HG03342 (cell line): ENCODE data around the gene ZNF69.
"Not testable (repeated sequence)": the region's sequence is repeated elsewhere in the genome, so short reads cannot be mapped to it uniquely, and the experiment has no call there.

Experiments used
- ATAC-seq: cut with Tn5 transposase; IDR thresholded peaks from one replicate; pipeline ENCODE4 v1.9.1; 2021; ENCODE audit warnings: mild to moderate bottlenecking, moderate library complexity; ENCODE audit not compliant: unreplicated experiment

Gene ZNF69

GRCh38 chr19:11890634-11891033 lies 3.1 kb downstream of the ZNF69 start:
- ATAC-seq: no peak

GRCh38 chr19:11894851-11895250 lies 7.3 kb downstream of the ZNF69 start:
- ATAC-seq: no peak

GRCh38 chr19:11902228-11902627 lies 14.6 kb downstream of the ZNF69 start:
- no peak for ATAC-seq

- ATAC-seq: no peak
Observed at GRCh38 chr19:11905928-11906327, 18.3 kb downstream of the ZNF69 start.

GRCh38 chr19:11911937-11912336 lies 24.4 kb downstream of the ZNF69 start:
- not testable (repeated sequence) for ATAC-seq

- not testable (repeated sequence) for ATAC-seq
Observed at GRCh38 chr19:11914417-11915051, 27.0 kb downstream of the ZNF69 start.

GRCh38 chr19:11921852-11922495 lies 34.4 kb downstream of the ZNF69 start:
- no peak for ATAC-seq

- ATAC-seq: peak; percentile 83
Observed at GRCh38 chr19:11924886-11925650, 37.5 kb downstream of the ZNF69 start, which contains the start of gene ZNF700. Gene ZNF700, plus strand, starts transcription at chr19:11925107. Its CDS starts 104 bp downstream, at chr19:11925211.

- ATAC-seq: not testable (repeated sequence)
Observed at GRCh38 chr19:11925651-11926187, 38.1 kb downstream of the ZNF69 start.

GRCh38 chr19:11927227-11927626 lies 39.6 kb downstream of the ZNF69 start:
- no peak for ATAC-seq

- ATAC-seq: no peak
Observed at GRCh38 chr19:11931051-11931450, 43.5 kb downstream of the ZNF69 start.

- ATAC-seq: no peak
Observed at GRCh38 chr19:11931513-11931912, 43.9 kb downstream of the ZNF69 start.

- ATAC-seq: not testable (repeated sequence)
Observed at GRCh38 chr19:11935829-11936228, 48.2 kb downstream of the ZNF69 start.

GRCh38 chr19:11938383-11938782 lies 50.8 kb downstream of the ZNF69 start:
- ATAC-seq: not testable (repeated sequence)

- ATAC-seq: not testable (repeated sequence)
Observed at GRCh38 chr19:11941361-11941887, 53.8 kb downstream of the ZNF69 start.

- no peak for ATAC-seq
Observed at GRCh38 chr19:11942008-11942842, 54.6 kb downstream of the ZNF69 start.

GRCh38 chr19:11942843-11943108 lies 55.2 kb downstream of the ZNF69 start:
- ATAC-seq: no peak

GRCh38 chr19:11944656-11945055 lies 57.1 kb downstream of the ZNF69 start:
- ATAC-seq: no peak

GRCh38 chr19:11948646-11949045 lies 61.1 kb downstream of the ZNF69 start:
- ATAC-seq: no peak

GRCh38 chr19:11949201-11949600 lies 61.6 kb downstream of the ZNF69 start:
- ATAC-seq: no peak
